Measurements from ENCODE around the gene ABCC12. TPM values are rescaled to one million over a fixed set of nuclear protein-coding genes. Genes with fewer than 3 reads are reported as not detected.

The ABCC12 gene
- total and polyA plus RNA-seq, 7 experiments from 2014 or later: not detected

- intact Hi-C loops (cut with micrococcal nuclease): no loop called here
- Histone ChIP-seq H3K27me3 (ENCODE audit: control insufficient read depth in 2 of 2, insufficient read depth in 2 of 2, low read length in 2 of 2) (no peaks in the 10 kb centered on the region), H3K4me1 (ENCODE audit: control insufficient read depth in 2 of 2, insufficient read depth in 2 of 2, low read length in 2 of 2) (no peaks in the 10 kb centered on the region), H3K36me3 (ENCODE audit: control insufficient read depth in 2 of 3, insufficient read depth in 3 of 3, low read length in 3 of 3) (no peaks in the 10 kb centered on the region), H3K27ac (ENCODE audit: low read depth, low read length) (no peak overlapping the region), H3K4me3 (ENCODE audit: low read length) (no peak overlapping the region), H3K9me3 (ENCODE audit: control insufficient read depth in 2 of 3, low read length in 3 of 3) (no peaks in the 10 kb centered on the region)
- no peak overlapping the region for H3K27ac Mint-ChIP-seq
- no peak overlapping the region for H3K4me3 Mint-ChIP-seq
- ChIA-PET CTCF (interaction anchor here (0.8 kb wide), 1 partner anchor 1009 kb away, joined by 3 read pairs; no protein-coding TSS in a partner anchor), POLR2A (no interaction called here)
- peaks cover 0 to 3% (median 0%) of the 10 kb centered on the region in 5 donors for H3K36me3 Mint-ChIP-seq
- H3K9me3 Mint-ChIP-seq: peaks cover 0 to 24% (median 5%) of the 10 kb centered on the region in 11 donors
- DNase-seq: no peak
- H3K27me3 Mint-ChIP-seq: peaks cover 20 to 30% (median 27%) of the 10 kb centered on the region in 5 donors
- ATAC-seq: no peak
- H3K4me1 Mint-ChIP-seq: no peaks in the 10 kb centered on the region
These were observed 5.1 kb downstream of the ABCC12 start for GRCh38 chr16:48150707-48151106.

GRCh38 chr16:48146710-48147109 is 9.1 kb downstream of the ABCC12 start:
- Histone ChIP-seq H3K4me1 (ENCODE audit: control insufficient read depth in 2 of 2, insufficient read depth in 2 of 2, low read length in 2 of 2) (no peaks in the 10 kb centered on the region), H3K36me3 (ENCODE audit: control insufficient read depth in 2 of 3, insufficient read depth in 3 of 3, low read length in 3 of 3) (no peaks in the 10 kb centered on the region), H3K27me3 (ENCODE audit: control insufficient read depth in 2 of 2, insufficient read depth in 2 of 2, low read length in 2 of 2) (no peaks in the 10 kb centered on the region), H3K4me3 (ENCODE audit: low read length) (no peak overlapping the region), H3K9me3 (ENCODE audit: control insufficient read depth in 2 of 3, low read length in 3 of 3) (no peaks in the 10 kb centered on the region), H3K27ac (ENCODE audit: low read depth, low read length) (no peak overlapping the region)
- Mint-ChIP-seq H3K4me3 (no peak overlapping the region), H3K36me3 (peaks cover 0 to 3% (median 0%) of the 10 kb centered on the region in 5 donors), H3K9me3 (peaks cover 0 to 24% (median 5%) of the 10 kb centered on the region in 11 donors), H3K27me3 (peaks cover 11 to 36% (median 31%) of the 10 kb centered on the region in 5 donors), H3K4me1 (no peaks in the 10 kb centered on the region), H3K27ac (no peak overlapping the region)
- intact Hi-C loops (cut with micrococcal nuclease): no loop called here
- ChIA-PET CTCF (interaction anchor here (1.1 kb wide), 1 partner anchor 29 kb away, joined by 3 read pairs; no protein-coding TSS in a partner anchor), POLR2A (no interaction called here)
- DNase-seq (no peak), ATAC-seq (no peak)

GRCh38 chr16:48146131-48146530 is 9.7 kb downstream of the ABCC12 start:
- DNase-seq (no peak), ATAC-seq (no peak)
- Histone ChIP-seq H3K27me3 (ENCODE audit: control insufficient read depth in 2 of 2, insufficient read depth in 2 of 2, low read length in 2 of 2) (no peaks in the 10 kb centered on the region), H3K4me1 (ENCODE audit: control insufficient read depth in 2 of 2, insufficient read depth in 2 of 2, low read length in 2 of 2) (no peaks in the 10 kb centered on the region), H3K9me3 (ENCODE audit: control insufficient read depth in 2 of 3, low read length in 3 of 3) (no peaks in the 10 kb centered on the region), H3K27ac (ENCODE audit: low read depth, low read length) (no peak overlapping the region), H3K4me3 (ENCODE audit: low read length) (no peak overlapping the region), H3K36me3 (ENCODE audit: control insufficient read depth in 2 of 3, insufficient read depth in 3 of 3, low read length in 3 of 3) (no peaks in the 10 kb centered on the region)
- ChIA-PET POLR2A (no interaction called here), CTCF (interaction anchor here (1.1 kb wide), 1 partner anchor 28 kb away, joined by 3 read pairs; no protein-coding TSS in a partner anchor)
- H3K9me3 Mint-ChIP-seq: peaks cover 0 to 24% (median 5%) of the 10 kb centered on the region in 11 donors
- peaks cover 0 to 3% (median 0%) of the 10 kb centered on the region in 5 donors for H3K36me3 Mint-ChIP-seq
- intact Hi-C loops (cut with micrococcal nuclease): no loop called here
- H3K4me1 Mint-ChIP-seq: no peaks in the 10 kb centered on the region
- no peak overlapping the region for H3K4me3 Mint-ChIP-seq
- no peak overlapping the region for H3K27ac Mint-ChIP-seq
- H3K27me3 Mint-ChIP-seq: peaks cover 10 to 40% (median 33%) of the 10 kb centered on the region in 5 donors

- DNase-seq (no peak), ATAC-seq (no peak)
- Mint-ChIP-seq H3K4me1 (no peaks in the 10 kb centered on the region), H3K27me3 (peaks cover 4 to 31% (median 25%) of the 10 kb centered on the region in 5 donors), H3K36me3 (peaks cover 0 to 3% (median 0%) of the 10 kb centered on the region in 5 donors), H3K27ac (no peak overlapping the region), H3K9me3 (peaks cover 0 to 10% (median 4%) of the 10 kb centered on the region in 11 donors), H3K4me3 (no peak overlapping the region)
- no peak overlapping the region for H3K27ac ChIP-seq (ENCODE audit: low read depth, low read length)
- intact Hi-C loops (cut with micrococcal nuclease): no loop called here
- no peaks in the 10 kb centered on the region for H3K4me1 ChIP-seq (ENCODE audit: control insufficient read depth in 2 of 2, insufficient read depth in 2 of 2, low read length in 2 of 2)
- CTCF ChIA-PET: no interaction called here
- H3K4me3 ChIP-seq (ENCODE audit: low read length): no peak overlapping the region
- POLR2A ChIA-PET: no interaction called here
- H3K36me3 ChIP-seq (ENCODE audit: control insufficient read depth in 2 of 3, insufficient read depth in 3 of 3, low read length in 3 of 3): no peaks in the 10 kb centered on the region
- H3K9me3 ChIP-seq (ENCODE audit: control insufficient read depth in 2 of 3, low read length in 3 of 3): no peaks in the 10 kb centered on the region
- H3K27me3 ChIP-seq (ENCODE audit: control insufficient read depth in 2 of 2, insufficient read depth in 2 of 2, low read length in 2 of 2): no peaks in the 10 kb centered on the region
These were observed 11.9 kb downstream of the ABCC12 start for GRCh38 chr16:48143812-48144368.

GRCh38 chr16:48140821-48141220 is 15.0 kb downstream of the ABCC12 start:
- Histone ChIP-seq H3K36me3 (ENCODE audit: control insufficient read depth in 2 of 3, insufficient read depth in 3 of 3, low read length in 3 of 3) (no peaks in the 10 kb centered on the region), H3K4me3 (ENCODE audit: low read length) (no peak overlapping the region), H3K9me3 (ENCODE audit: control insufficient read depth in 2 of 3, low read length in 3 of 3) (no peaks in the 10 kb centered on the region), H3K27me3 (ENCODE audit: control insufficient read depth in 2 of 2, insufficient read depth in 2 of 2, low read length in 2 of 2) (no peaks in the 10 kb centered on the region), H3K27ac (ENCODE audit: low read depth, low read length) (no peak overlapping the region), H3K4me1 (ENCODE audit: control insufficient read depth in 2 of 2, insufficient read depth in 2 of 2, low read length in 2 of 2) (no peaks in the 10 kb centered on the region)
- Mint-ChIP-seq H3K9me3 (peaks cover 0 to 4% (median 0%) of the 10 kb centered on the region in 11 donors), H3K36me3 (no peaks in the 10 kb centered on the region), H3K27ac (no peak overlapping the region), H3K4me1 (no peaks in the 10 kb centered on the region), H3K27me3 (peaks cover 4 to 20% (median 13%) of the 10 kb centered on the region in 5 donors), H3K4me3 (no peak overlapping the region)
- ChIA-PET POLR2A (no interaction called here), CTCF (no interaction called here)
- DNase-seq (no peak), ATAC-seq (no peak)
- intact Hi-C loops (cut with micrococcal nuclease): no loop called here

- intact Hi-C loops (cut with micrococcal nuclease): no loop called here
- H3K36me3 ChIP-seq (ENCODE audit: control insufficient read depth in 2 of 3, insufficient read depth in 3 of 3, low read length in 3 of 3): no peaks in the 10 kb centered on the region
- Mint-ChIP-seq H3K27me3 (peaks cover 4 to 18% (median 10%) of the 10 kb centered on the region in 5 donors), H3K4me1 (no peaks in the 10 kb centered on the region), H3K4me3 (no peak overlapping the region), H3K27ac (no peak overlapping the region), H3K9me3 (peaks cover 0 to 4% (median 0%) of the 10 kb centered on the region in 11 donors), H3K36me3 (no peaks in the 10 kb centered on the region)
- no peaks in the 10 kb centered on the region for H3K27me3 ChIP-seq (ENCODE audit: control insufficient read depth in 2 of 2, insufficient read depth in 2 of 2, low read length in 2 of 2)
- H3K4me3 ChIP-seq (ENCODE audit: low read length): no peak overlapping the region
- ATAC-seq (no peak), DNase-seq (no peak)
- H3K4me1 ChIP-seq (ENCODE audit: control insufficient read depth in 2 of 2, insufficient read depth in 2 of 2, low read length in 2 of 2): no peaks in the 10 kb centered on the region
- no peaks in the 10 kb centered on the region for H3K9me3 ChIP-seq (ENCODE audit: control insufficient read depth in 2 of 3, low read length in 3 of 3)
- ChIA-PET POLR2A (no interaction called here), CTCF (no interaction called here)
- no peak overlapping the region for H3K27ac ChIP-seq (ENCODE audit: low read depth, low read length)
These were observed 16.3 kb downstream of the ABCC12 start for GRCh38 chr16:48139517-48139916.

- H3K4me3 ChIP-seq (ENCODE audit: low read length): no peak overlapping the region
- CTCF ChIA-PET: no interaction called here
- DNase-seq (no peak), ATAC-seq (no peak)
- Mint-ChIP-seq H3K36me3 (no peaks in the 10 kb centered on the region), H3K4me3 (no peak overlapping the region), H3K9me3 (peaks cover 0 to 4% (median 0%) of the 10 kb centered on the region in 11 donors), H3K27ac (no peak overlapping the region), H3K27me3 (peaks cover 4 to 15% (median 8%) of the 10 kb centered on the region in 5 donors), H3K4me1 (no peaks in the 10 kb centered on the region)
- intact Hi-C loops (cut with micrococcal nuclease): no loop called here
- H3K27ac ChIP-seq (ENCODE audit: low read depth, low read length): no peak overlapping the region
- H3K9me3 ChIP-seq (ENCODE audit: control insufficient read depth in 2 of 3, low read length in 3 of 3): no peaks in the 10 kb centered on the region
- H3K36me3 ChIP-seq (ENCODE audit: control insufficient read depth in 2 of 3, insufficient read depth in 3 of 3, low read length in 3 of 3): no peaks in the 10 kb centered on the region
- H3K4me1 ChIP-seq (ENCODE audit: control insufficient read depth in 2 of 2, insufficient read depth in 2 of 2, low read length in 2 of 2): no peaks in the 10 kb centered on the region
- POLR2A ChIA-PET: no interaction called here
- no peaks in the 10 kb centered on the region for H3K27me3 ChIP-seq (ENCODE audit: control insufficient read depth in 2 of 2, insufficient read depth in 2 of 2, low read length in 2 of 2)
These were observed 17.2 kb downstream of the ABCC12 start for GRCh38 chr16:48138543-48138942.
